ENCODE data around the gene SGPL1. TPM values are rescaled to one million over a fixed set of nuclear protein-coding genes. Genes with fewer than 3 reads are reported as not detected.
A peak's percentile ranks its signal among the peaks of the same experiment; 100 is the strongest.

SGPL1 gene
- total RNA-seq, 1 donor from 2014 or later: 51.5 TPM

GRCh38 chr10:70915806-70916205 is 100.1 kb downstream of the SGPL1 start:
- Histone ChIP-seq H3K27me3 (no peaks in the 10 kb centered on the region), H3K9me3 (ENCODE audit: low read depth) (no peaks in the 10 kb centered on the region), H3K27ac (no peak overlapping the region), H4K20me1 (ENCODE audit: low read depth) (no peaks in the 10 kb centered on the region), H3K79me2 (ENCODE audit: low read depth) (no peaks in the 10 kb centered on the region), H3K36me3 (no peaks in the 10 kb centered on the region), H3K9ac (no peak overlapping the region), H3F3A (ENCODE audit: low read depth) (no peaks in the 10 kb centered on the region), H2AFZ (replicated peaks) (no peak overlapping the region), H3K4me2 (no peak overlapping the region), H3K4me1 (peaks cover 7% of the 10 kb centered on the region), H3K4me3 (no peak overlapping the region)
- TF ChIP-seq EZH2phosphoT487 (IDR thresholded peaks at IDR 0.05) (no peak), EZH2 (IDR thresholded peaks at IDR 0.05) (no peak), CTCF (IDR thresholded peaks at IDR 0.05) (no peak)
- peaks cover 10% of the 10 kb centered on the region for H3K27me3 Mint-ChIP-seq (ENCODE audit: insufficient read depth, low read depth)
- H3K9me3 Mint-ChIP-seq: no peaks in the 10 kb centered on the region
- DNase-seq (ENCODE audit: low spot score): no peak
- H3K4me1 Mint-ChIP-seq: peaks cover 12% of the 10 kb centered on the region
- no peak overlapping the region for H3K4me3 Mint-ChIP-seq
- H3K36me3 Mint-ChIP-seq: peaks cover 2% of the 10 kb centered on the region
- H3K27ac Mint-ChIP-seq: peak overlapping the region; percentile 68

GRCh38 chr10:70916241-70916640 is 100.5 kb downstream of the SGPL1 start:
- Histone ChIP-seq H4K20me1 (ENCODE audit: low read depth) (no peaks in the 10 kb centered on the region), H3K4me2 (no peak overlapping the region), H3K9ac (no peak overlapping the region), H3K79me2 (ENCODE audit: low read depth) (no peaks in the 10 kb centered on the region), H3K4me3 (no peak overlapping the region), H3K9me3 (ENCODE audit: low read depth) (no peaks in the 10 kb centered on the region), H3K36me3 (no peaks in the 10 kb centered on the region), H3F3A (ENCODE audit: low read depth) (no peaks in the 10 kb centered on the region), H3K4me1 (peaks cover 7% of the 10 kb centered on the region), H2AFZ (replicated peaks) (no peak overlapping the region), H3K27me3 (no peaks in the 10 kb centered on the region), H3K27ac (no peak overlapping the region)
- DNase-seq (ENCODE audit: low spot score): no peak
- Mint-ChIP-seq H3K4me3 (no peak overlapping the region), H3K27ac (peak overlapping the region; percentile 68), H3K36me3 (peaks cover 2% of the 10 kb centered on the region), H3K27me3 (ENCODE audit: insufficient read depth, low read depth) (peaks cover 8% of the 10 kb centered on the region), H3K4me1 (peaks cover 12% of the 10 kb centered on the region), H3K9me3 (no peaks in the 10 kb centered on the region)
- TF ChIP-seq EZH2 (IDR thresholded peaks at IDR 0.05): no peak
- no peak for TF ChIP-seq CTCF (IDR thresholded peaks at IDR 0.05)
- no peak for TF ChIP-seq EZH2phosphoT487 (IDR thresholded peaks at IDR 0.05)

- H3K27me3 Mint-ChIP-seq (ENCODE audit: insufficient read depth, low read depth): peaks cover 11% of the 10 kb centered on the region
- no peaks in the 10 kb centered on the region for H3K36me3 ChIP-seq
- no peak overlapping the region for H3K27ac Mint-ChIP-seq
- no peaks in the 10 kb centered on the region for H3F3A ChIP-seq (ENCODE audit: low read depth)
- no peaks in the 10 kb centered on the region for H3K9me3 ChIP-seq (ENCODE audit: low read depth)
- peaks cover 7% of the 10 kb centered on the region for H3K4me1 ChIP-seq
- no peak for DNase-seq (ENCODE audit: low spot score)
- no peaks in the 10 kb centered on the region for H3K79me2 ChIP-seq (ENCODE audit: low read depth)
- H2AFZ ChIP-seq (replicated peaks): no peak overlapping the region
- no peak overlapping the region for H3K4me2 ChIP-seq
- H4K20me1 ChIP-seq (ENCODE audit: low read depth): no peaks in the 10 kb centered on the region
- H3K4me1 Mint-ChIP-seq: peaks cover 12% of the 10 kb centered on the region
- H3K4me3 ChIP-seq: no peak overlapping the region
- TF ChIP-seq EZH2phosphoT487 (IDR thresholded peaks at IDR 0.05) (no peak), EZH2 (IDR thresholded peaks at IDR 0.05) (no peak), CTCF (IDR thresholded peaks at IDR 0.05) (no peak)
- no peaks in the 10 kb centered on the region for H3K9me3 Mint-ChIP-seq
- H3K27ac ChIP-seq: no peak overlapping the region
- H3K4me3 Mint-ChIP-seq: no peak overlapping the region
- no peaks in the 10 kb centered on the region for H3K27me3 ChIP-seq
- H3K9ac ChIP-seq: no peak overlapping the region
- H3K36me3 Mint-ChIP-seq: no peaks in the 10 kb centered on the region
These were observed 101.5 kb downstream of the SGPL1 start for GRCh38 chr10:70917226-70917625.

All from neural progenitor cell (in vitro differentiated cells).